ENCODE data around the gene ADRA2C. TPM values are rescaled to one million over a fixed set of nuclear protein-coding genes. Genes with fewer than 3 reads are reported as not detected.

Gene ADRA2C
- polyA plus RNA-seq, 1 donor from 2014 or later: 3.0 TPM

DNA sequence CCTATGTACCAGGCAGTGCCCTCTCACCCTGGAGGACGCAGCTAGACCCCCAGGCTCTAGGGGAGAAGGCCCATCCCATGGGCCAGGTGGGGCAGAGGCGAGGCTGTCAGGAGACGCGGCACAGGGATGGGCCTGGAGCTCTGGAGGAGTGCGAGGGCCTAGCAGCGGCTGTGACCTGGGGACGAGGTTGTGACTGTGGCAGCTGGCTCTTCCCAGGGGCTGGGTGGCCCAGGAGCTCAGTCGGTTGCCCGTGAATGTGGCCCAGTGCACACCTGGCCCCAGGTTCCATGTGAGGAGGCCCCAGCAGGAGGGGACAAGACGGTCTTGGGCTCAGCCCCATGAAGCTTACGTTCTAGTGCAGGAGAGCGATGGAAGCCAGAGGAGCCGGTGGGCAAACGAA, 31.0 kb upstream of the ADRA2C start:
- H3K27me3 ChIP-seq (ENCODE audit: insufficient read depth, low read depth, low read length): no peaks in the 10 kb centered on the region
- no peak overlapping the region for H3K9ac ChIP-seq (ENCODE audit: low read length)
- no peaks in the 10 kb centered on the region for H3K36me3 ChIP-seq (ENCODE audit: insufficient read depth, low read length)
- no peak for TF ChIP-seq EZH2 (IDR thresholded peaks at IDR 0.05; ENCODE audit: borderline replicate concordance, insufficient read depth, low read length, poor library complexity, severe bottlenecking)
- no peak for TF ChIP-seq MXI1 (conservative IDR thresholded peaks at IDR 0.05; ENCODE audit: poor library complexity, severe bottlenecking)
- no peak for TF ChIP-seq SMC3 (conservative IDR thresholded peaks at IDR 0.05; ENCODE audit: poor library complexity)
- no peak for TF ChIP-seq TAF1 (IDR thresholded peaks at IDR 0.05; ENCODE audit: low read depth)
- H3K4me3 ChIP-seq (ENCODE audit: low read length): no peak overlapping the region
- no peak overlapping the region for H2AFZ ChIP-seq (ENCODE audit: low read depth, low read length)
- no peak overlapping the region for H3K27ac ChIP-seq (ENCODE audit: low read length)
- no peaks in the 10 kb centered on the region for H3K79me2 ChIP-seq (replicated peaks; ENCODE audit: insufficient read depth, low read length)
- no peak overlapping the region for H3K4me2 ChIP-seq (ENCODE audit: low read length)
- H3F3A ChIP-seq (ENCODE audit: insufficient read depth, low read length, poor library complexity, severe bottlenecking): no peaks in the 10 kb centered on the region
- peaks cover 4% of the 10 kb centered on the region for H3K9me3 ChIP-seq (ENCODE audit: low read length)
- H4K20me1 ChIP-seq (ENCODE audit: insufficient read depth): no peaks in the 10 kb centered on the region
- H3K9me2 ChIP-seq (ENCODE audit: insufficient read depth, low read length): no peaks in the 10 kb centered on the region

GRCh38 chr4:3736290-3736689, 29.9 kb upstream of the ADRA2C start:
- Histone ChIP-seq H3K4me2 (ENCODE audit: low read length) (no peak overlapping the region), H4K20me1 (ENCODE audit: insufficient read depth) (no peaks in the 10 kb centered on the region), H3K9me2 (ENCODE audit: insufficient read depth, low read length) (no peaks in the 10 kb centered on the region), H2AFZ (ENCODE audit: low read depth, low read length) (no peak overlapping the region), H3F3A (ENCODE audit: insufficient read depth, low read length, poor library complexity, severe bottlenecking) (no peaks in the 10 kb centered on the region), H3K36me3 (ENCODE audit: insufficient read depth, low read length) (no peaks in the 10 kb centered on the region), H3K79me2 (replicated peaks; ENCODE audit: insufficient read depth, low read length) (no peaks in the 10 kb centered on the region), H3K4me3 (ENCODE audit: low read length) (no peak overlapping the region), H3K27ac (ENCODE audit: low read length) (no peak overlapping the region), H3K9ac (ENCODE audit: low read length) (no peak overlapping the region), H3K27me3 (ENCODE audit: insufficient read depth, low read depth, low read length) (no peaks in the 10 kb centered on the region), H3K9me3 (ENCODE audit: low read length) (peaks cover 4% of the 10 kb centered on the region)
- TF ChIP-seq REST (IDR thresholded peaks at IDR 0.05; ENCODE audit: borderline replicate concordance): no peak
- TF ChIP-seq RAD21 (conservative IDR thresholded peaks at IDR 0.05): no peak
- no peak for TF ChIP-seq POLR2AphosphoS5 (IDR thresholded peaks at IDR 0.05)
- TF ChIP-seq EZH2 (IDR thresholded peaks at IDR 0.05; ENCODE audit: borderline replicate concordance, insufficient read depth, low read length, poor library complexity, severe bottlenecking): no peak
- TF ChIP-seq CTCF (IDR thresholded peaks at IDR 0.05; ENCODE audit: poor library complexity, severe bottlenecking): no peak
- no peak for TF ChIP-seq SMC3 (conservative IDR thresholded peaks at IDR 0.05; ENCODE audit: poor library complexity)
- TF ChIP-seq MXI1 (conservative IDR thresholded peaks at IDR 0.05; ENCODE audit: poor library complexity, severe bottlenecking): no peak
- no peak for TF ChIP-seq TAF1 (IDR thresholded peaks at IDR 0.05; ENCODE audit: low read depth)
- TF ChIP-seq EP300 (conservative IDR thresholded peaks at IDR 0.05; ENCODE audit: poor library complexity, severe bottlenecking): no peak

Data from neural cell (in vitro differentiated cells).